HG03439 (cell line): ENCODE data around the gene CLIP4.

ENCODE experiments used
- ATAC-seq: cut with Tn5 transposase; IDR thresholded peaks from one replicate; pipeline ENCODE4 v1.9.1; 2021; ENCODE audit warnings: mild to moderate bottlenecking, moderate library complexity; ENCODE audit not compliant: unreplicated experiment

The CLIP4 gene

DNA sequence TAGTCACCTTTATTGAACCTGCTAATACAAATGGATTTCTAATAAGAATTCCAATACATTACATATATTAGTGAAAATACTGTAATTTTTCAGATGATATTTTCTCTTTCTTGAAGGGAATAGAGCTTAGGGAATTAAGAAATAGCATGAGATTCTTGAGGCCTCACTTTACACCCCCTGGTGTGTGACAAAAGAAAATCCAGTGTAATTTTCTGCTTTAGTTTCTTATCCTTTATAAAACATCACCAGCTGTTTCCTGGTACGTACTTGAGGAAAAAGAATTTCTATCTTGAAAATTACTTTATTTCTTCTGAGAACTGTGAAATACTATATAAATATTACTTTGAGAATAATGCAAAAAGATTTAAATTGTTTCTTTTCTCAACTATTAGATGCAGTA, 71.6 kb downstream of the CLIP4 start:
- no peak for ATAC-seq

DNA sequence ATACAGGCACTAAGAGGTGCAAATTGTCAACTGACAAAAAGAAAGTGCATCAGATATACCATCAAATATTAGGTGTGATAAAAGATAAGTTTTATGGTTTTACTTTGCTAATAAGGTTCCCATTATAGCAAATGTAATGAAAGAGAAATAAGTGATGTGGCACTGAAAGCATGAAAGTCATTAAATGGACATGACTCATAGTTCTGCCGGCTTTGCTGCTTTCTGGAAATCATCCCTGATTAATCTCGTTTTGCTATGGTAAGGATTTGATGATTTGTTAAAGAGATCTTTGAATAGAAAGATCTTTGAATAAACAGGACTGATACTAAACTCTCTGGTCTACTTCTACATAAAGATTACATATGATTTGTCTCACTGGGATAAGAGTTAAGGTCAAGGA, 72.7 kb downstream of the CLIP4 start:
- no peak for ATAC-seq

DNA sequence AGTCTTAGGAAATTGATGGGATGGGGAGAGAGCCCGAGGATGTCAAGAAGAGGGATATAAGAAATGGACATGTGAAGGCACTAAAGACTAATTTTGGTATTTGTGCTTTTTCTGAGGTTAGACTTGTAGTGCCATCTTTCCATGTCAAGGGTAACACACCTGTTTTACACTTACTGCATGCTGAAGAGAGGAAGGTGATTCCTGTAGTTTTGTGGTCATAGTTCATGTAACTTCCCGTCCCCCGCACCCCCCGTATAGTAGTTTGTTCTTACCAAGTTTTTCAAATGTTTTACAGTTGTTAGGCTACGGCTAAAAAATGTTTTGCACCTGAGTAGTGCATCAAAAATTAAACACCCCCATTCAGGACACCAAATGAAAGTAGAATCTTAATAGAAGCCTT, 73.8 kb downstream of the CLIP4 start:
- ATAC-seq: no peak

DNA sequence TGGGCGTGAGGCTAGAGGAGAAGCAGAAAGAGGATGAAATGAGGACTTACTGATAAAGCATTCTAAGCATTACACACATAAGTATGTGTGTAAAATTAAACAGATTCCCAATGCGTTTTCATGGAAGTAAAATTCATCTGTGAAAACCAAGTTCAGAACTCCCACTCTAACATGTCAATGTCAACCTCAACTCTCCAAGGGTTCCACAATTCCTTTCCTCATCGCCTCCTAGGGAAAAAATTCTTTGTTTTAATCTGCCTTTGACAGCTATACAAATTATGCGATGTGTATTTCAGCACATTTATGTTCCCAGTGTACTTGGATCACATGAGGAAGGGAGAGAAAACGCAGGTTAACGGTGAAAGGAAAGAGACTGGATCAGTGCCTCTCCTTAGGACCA, 76.6 kb downstream of the CLIP4 start:
- ATAC-seq: no peak

DNA sequence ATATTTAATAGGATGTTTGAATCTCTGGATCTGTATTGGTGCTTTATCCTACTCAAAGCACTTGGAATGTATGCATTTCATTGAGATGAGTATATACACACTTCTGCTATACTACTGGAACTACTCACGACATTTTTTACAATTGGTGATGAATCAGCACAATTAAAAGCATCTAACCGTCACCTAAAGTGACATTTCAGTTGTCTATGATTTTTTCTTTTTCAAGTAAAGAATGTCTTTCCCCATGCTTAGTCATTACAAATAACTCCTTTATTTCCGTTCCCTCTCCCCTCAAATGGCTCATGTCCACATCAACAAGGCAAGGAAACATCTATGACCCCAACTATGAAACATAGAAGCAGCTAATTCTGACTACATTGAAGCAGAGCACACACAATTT, 77.3 kb downstream of the CLIP4 start:
- ATAC-seq: no peak

DNA sequence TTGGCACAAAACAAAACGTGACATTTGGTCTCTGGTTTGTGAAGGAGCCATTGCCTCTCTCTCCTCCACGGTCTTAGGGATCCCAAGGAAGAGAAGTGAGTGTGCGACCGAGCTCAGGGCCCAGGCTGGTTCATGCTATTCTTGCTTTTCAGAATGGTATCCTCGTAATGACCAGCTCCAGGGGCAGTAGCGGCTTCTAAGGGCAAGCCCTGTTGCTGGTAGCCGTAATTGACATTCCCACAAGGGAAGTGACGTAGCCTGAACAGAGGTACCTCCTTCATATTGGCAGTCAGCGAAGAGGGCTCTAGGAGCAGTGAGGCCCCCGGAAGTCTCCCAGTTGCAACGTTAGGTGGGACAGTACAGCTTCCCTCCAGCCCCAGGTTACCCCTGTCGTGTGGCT, 77.9 kb downstream of the CLIP4 start:
- ATAC-seq: no peak

DNA sequence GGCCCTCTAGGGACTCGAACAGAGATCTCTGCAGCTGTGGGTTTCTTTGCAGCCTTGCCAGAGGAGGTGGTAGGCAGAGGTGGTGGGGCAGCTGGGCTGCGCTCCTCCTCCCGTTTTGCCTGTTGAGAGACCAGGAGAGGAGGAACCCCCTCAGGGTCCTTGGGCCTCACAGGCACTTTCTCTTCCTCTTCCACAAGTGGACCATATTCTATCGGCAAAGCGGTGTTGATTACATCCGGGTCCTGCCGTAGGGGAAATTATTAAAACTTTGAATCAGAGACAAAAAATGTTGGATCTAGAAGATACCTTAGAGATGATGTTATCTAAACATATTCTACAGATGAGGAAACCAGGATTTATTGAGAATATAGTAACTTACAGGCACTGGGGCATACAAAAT, 78.5 kb downstream of the CLIP4 start:
- ATAC-seq: no peak

DNA sequence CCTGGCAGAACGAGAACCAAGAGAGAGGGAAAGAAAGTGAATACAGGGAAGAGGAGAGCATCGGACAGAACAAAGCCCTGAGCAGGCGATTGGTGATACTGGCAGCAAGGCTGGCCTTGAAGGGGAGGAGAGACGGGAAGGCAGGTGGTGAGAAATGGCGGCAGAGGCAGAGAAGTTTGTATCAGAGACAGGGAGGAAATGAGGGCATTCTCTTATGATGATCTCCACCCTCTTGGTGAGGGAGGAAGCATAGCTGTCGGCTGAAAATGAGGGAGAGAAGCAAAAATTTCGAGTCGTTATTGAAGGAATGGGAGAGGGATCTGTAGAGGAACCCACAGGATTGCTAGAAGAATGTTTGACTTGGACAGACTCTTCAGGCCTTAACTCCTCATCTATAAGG, 80.6 kb downstream of the CLIP4 start:
- ATAC-seq: no peak

DNA sequence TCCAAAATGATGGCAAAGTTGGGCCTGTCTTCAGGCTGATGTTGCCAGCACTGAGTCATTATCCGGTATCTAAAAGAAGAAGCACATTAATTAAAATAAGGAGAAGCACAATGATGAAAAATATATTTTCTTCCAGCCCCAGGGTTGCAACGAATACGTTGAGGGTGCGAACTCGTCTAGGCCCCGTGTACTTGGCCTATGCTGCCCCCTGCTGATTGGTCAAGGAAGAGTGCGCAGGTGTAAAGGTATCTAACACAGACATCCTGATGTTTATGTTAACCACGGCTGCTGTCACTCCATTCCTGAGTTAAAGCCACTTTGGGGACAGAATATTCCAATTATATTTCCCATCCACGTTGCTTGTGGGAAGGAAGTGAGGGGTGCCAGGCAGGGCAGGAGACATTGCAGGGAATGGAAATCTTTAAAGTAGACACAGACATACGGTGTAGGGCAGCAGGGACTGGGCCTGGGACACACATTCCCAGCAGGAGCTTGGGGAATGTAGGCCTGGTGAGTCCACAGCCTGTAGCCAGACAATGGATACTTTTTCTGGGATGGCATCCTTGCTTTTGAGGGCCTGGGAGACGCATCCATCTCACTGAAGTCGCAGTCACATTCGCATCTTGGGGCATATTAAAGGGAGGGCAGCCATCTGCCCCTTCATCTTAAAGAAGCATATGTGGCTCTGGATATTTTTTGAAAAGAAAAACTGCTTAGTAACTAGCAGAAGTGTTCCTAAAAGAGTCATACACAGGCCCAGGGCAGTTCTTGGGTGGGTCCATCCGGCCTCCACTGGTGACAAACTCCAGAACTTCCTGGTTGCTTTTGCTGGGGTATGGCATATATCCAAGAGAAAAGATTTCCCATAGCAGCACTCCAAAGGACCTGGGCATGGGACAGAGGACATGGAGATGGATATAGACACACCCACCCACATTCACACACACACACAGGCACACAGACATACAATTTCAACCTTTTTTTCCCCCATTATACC, 81.9 kb downstream of the CLIP4 start:
- ATAC-seq: no peak

DNA sequence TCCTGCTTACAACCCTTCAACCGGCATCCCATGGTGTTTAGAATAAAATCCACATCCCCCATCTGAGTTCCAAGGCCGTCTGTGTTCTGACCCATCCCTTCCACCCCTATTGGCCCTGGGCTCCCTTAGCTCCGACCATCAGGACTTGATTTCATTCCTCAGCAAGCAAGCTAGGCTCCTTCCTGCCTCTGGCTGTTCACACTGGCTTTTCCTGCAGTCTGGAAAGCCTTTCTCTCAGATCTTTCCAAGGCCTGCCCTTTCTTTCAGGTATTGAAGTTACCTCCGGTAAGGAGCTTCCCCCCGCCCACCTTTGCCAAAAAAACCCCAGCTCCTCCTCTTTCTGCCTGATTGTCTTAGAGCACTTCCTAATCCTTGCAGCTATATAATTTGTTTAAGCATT, 86.8 kb downstream of the CLIP4 start:
- no peak for ATAC-seq

DNA sequence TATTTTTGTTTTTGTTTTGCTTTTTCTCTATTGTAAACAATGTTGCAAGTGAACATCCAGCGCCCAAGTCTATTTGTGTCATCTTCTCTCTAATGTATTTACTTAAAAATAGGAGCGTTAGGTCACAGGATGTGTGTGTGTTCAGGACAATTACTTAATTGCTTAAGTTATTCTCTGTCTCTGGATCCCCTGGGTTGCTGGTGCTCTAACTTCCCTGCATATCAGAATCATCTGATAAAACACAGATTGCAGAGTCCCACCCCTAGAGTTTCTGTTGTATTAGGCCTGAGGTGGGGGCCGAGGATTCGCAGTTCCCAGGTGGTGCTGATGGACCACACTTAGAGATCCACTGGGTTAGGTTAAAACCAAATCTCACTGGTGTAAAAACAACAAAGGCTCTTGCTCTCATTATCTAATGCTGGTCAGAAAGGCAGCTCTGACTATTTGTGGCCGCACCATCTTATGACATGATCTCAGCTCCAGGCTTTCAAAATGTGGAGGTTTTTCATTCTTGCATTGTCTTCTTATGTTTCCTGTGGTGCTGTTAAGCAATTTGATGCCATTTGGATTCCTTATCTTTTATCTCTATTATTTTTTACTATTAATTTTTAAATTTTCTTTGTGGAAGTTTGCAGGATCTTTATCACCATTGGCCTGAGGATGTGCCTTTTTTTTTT, 87.7 kb downstream of the CLIP4 start:
- no peak for ATAC-seq

DNA sequence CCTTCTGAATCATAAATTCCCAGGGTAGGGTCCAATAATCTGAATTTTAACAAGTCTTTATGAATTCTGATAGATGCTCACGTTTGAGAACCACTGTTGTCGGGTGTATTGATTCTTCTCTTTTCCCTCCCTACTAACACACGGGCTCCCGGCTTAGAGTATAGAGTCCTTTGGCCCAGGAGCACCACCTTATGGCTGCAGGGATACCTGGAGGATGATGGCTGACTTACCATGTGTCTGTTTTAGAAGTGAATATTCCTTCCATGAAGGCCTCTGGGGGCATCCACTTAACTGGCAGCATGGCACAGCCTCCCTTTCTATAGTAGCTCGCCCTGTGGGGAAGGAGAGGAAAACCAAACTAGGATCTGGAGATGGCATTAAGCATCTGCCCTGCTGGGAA, 91.7 kb downstream of the CLIP4 start:
- no peak for ATAC-seq

DNA sequence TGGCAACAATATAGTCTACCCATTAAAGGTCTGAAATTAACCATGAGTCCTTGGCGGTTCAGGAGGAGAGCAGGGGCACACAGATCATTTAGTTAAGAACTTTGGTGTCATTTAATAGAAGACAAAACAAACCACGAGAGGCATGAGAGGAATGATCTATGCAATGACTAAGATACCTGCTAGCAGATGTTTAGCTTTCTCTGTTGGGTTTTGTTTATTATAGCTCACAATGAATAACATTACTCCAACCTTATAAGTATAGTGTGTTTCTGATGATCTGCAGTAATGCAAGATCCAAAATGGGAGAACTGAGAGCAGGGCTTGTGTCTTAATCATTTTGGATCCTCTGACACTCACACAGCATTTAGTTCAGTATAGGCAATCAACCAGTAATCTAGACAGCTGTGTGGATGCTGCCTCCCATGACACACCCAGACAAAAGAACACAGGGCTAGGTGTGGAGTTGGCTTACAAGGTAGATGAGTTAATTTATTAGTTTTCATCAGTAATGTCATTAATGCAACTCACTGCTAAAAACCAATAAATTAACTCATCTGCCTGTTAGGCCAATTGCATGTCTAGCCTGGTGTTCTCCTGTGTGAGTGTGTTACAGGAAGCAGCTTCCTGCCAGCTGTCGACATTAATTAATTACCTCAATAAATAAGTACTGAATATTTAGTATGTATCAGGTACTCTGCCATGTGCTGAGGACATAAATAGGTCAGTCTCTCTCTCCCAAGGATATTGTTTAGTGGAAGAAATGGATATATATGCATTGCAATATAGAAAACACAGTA, 92.3 kb downstream of the CLIP4 start:
- ATAC-seq: no peak

DNA sequence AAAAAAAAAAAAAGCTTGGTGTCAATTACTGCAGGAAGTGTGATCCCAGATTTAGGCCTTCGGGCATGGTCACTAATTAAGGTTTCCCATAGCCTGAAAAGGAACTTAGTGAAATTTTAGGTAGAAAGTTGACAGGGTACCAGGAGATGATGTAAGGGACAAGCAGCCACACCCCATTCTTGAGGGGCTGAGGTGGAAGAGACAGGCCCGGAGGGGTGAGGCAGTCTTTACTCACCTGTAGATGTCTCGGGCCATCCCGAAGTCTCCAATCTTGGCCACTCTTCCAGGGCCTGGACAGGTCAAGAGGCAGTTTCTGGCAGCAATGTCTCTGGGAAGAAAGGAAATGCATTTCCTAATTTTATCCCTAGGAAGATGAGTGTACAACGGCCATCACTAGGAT, 94.3 kb downstream of the CLIP4 start:
- ATAC-seq: no peak

DNA sequence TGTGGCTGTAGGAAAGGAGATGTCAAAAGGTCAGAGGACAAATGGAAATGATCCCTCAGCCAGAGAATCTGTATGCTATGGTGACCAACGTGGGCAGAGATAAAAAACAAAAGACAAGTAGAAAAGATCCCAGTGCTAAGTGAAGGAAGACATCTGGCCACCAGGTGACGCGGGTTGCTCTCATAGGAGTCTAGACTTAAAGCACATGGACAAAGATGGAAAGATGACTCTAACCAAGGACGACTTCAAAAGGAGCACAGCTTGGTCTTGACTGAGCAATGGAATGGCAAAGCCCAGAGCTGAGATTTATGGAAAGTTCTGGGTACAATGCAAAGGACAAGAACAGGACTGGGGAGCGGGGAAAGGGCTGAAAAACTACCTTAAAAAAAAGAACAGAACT, 96.8 kb downstream of the CLIP4 start:
- ATAC-seq: no peak

DNA sequence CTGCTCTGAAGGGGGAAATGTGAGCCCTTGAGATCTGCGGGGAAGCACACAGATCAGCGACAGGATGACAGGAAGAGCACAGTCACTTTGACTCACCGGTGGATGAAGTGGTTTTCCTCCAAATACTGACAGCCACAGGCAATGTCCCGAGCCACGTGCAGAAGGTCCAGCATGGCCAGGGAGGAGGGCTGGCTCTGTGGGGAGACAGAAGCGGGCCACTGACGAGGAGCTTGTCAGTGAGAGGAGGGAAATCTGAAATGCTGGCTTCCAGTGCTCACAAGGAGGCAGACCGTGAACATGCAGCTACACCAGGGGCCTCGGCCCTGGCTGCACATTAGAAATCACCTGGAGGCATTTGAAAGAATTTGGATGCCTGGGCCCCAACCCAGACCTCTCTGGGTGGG, 98.7 kb downstream of the CLIP4 start:
- no peak for ATAC-seq

DNA sequence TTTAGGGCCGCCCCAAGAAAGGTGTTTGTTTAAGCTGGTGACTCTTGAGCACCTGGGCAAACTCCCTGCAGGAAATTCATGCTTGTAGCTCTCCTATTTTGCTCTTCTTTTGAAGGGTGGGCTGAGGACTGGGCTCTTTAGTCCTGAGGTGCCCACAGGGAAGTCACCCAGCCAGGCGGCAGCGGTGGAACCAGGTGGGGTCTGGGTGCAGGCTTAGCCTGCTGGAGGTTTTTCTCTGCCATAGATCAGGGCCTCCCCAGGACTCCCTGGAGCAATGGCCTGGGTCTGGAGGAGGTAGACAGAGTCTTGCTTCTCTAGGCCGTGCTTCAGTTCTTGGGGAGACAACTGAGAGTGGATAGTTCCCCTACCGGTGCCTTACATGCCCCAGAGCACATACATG, 99.9 kb downstream of the CLIP4 start:
- ATAC-seq: no peak

DNA sequence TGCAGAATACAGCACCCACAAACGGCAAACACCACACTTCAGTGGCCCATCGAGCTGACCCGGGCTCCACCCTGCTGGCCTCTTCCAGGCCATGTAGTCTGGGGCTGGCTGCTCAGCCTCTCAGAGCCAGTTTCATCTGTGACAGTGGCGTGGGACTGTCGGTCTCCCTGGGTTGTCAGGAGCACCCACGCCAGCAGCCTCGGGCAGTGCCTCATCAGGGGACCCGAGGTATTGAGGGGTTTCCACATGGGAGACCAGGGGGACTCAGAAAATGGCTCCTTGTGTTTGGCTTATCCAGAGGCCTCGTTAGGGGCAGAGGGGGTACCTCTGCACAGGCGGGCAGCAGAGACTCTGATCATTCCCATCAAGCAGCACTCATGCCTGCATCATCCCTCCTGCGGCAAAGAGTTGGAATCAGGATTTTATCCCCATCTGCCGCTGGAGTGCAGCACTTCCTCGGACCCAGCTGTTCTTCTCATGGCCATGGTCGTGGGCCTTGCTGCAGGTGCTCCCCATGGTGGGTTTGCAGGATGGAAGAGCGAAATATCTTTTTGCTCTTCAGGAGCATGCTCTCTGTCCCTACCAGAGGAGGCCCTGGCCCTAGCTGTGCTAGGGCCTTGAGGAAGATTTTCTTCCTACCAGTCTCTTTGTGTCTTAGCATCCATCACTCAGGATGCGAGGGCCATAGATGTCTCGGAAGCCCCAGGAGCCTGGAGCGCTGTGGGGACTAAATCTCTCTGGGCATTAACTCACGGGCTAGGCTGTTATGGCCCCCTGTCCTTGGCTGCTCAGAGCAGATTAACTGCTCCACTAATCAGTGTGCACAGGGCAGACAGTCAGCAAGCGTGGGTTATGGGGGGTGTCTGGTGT, 100.8 kb downstream of the CLIP4 start:
- no peak for ATAC-seq

DNA sequence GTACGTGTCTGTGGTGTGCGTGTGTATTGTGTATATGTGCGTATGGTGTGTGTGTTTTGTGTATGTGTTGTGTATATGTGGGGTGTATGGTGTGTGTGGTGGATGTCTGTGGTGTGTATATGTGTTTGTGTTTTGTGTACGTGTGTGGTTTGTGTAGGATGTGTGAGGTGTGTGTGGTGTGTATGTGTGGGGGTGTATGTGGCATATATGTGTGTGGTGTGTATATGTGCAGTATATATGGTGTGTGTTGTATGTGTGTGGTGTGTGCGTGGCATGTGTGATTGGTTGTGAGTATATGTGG, 101.3 kb downstream of the CLIP4 start:
- no peak for ATAC-seq

DNA sequence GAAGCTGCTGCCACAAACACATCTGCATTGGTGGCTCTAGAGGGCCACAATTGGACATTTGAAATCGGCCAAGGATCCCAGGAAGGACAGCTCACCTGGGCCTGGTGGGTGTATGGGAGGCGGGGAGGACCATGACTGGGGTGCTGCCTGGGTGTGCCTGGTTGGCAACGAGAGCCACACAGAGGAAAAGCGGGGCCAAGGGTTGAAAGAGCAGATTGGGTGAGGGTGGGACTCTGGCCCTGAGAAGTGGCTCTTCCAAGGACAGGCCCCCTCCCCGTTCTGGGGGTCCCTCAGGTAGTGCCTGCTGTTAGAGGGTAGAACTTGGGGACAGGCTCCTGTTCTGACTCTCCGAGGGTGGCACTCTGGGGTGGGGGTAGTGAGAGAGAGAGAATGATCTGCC, 102.9 kb downstream of the CLIP4 start:
- no peak for ATAC-seq
